Measurements from ENCODE around the gene SREBF2. TPM values are rescaled to one million over a fixed set of nuclear protein-coding genes. Genes with fewer than 3 reads are reported as not detected.

SREBF2 gene
- total RNA-seq, 1 donor from 2014 or later = 20.9 TPM

DNA sequence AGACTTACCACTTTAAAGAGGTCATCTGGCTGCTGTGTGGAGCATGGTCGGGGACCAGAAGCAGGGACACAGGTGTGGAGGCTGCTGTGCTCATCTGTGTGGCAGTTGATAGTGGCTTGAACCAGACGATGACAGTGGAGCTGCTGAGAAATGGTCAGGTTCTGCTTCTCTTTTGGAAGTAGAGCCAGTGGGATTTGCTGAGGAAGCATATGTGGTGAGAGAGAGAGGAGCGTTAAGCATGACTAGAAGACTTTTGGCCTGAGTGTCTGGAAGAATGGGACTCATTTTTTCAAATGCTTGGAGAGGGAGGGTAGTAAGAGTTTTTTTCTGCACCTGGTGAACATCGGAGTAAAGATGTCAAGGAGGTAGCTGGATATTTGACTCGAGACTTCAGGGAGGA, 12.5 kb upstream of the SREBF2 start:
- H3K36me3 ChIP-seq (ENCODE audit: control insufficient read depth in 3 of 3, insufficient read depth in 3 of 3, low read length in 3 of 3) = peaks cover 6 to 12% (median 12%) of the 10 kb centered on the region in 3 donors
- H3K27ac ChIP-seq (ENCODE audit: low read depth, low read length) = no peak overlapping the region
- no peak overlapping the region for H3K9ac ChIP-seq (ENCODE audit: low read depth in 1 of 3, low read length in 3 of 3)
- H3K4me3 ChIP-seq (ENCODE audit: low read length in 3 of 3) = no peak overlapping the region
- no peaks in the 10 kb centered on the region for H3K9me3 ChIP-seq (ENCODE audit: control insufficient read depth in 3 of 3, low read length in 3 of 3)
- no peaks in the 10 kb centered on the region for H3K27me3 ChIP-seq (ENCODE audit: control insufficient read depth in 3 of 3, insufficient read depth in 3 of 3, low read length in 3 of 3)
- H3K4me1 ChIP-seq (ENCODE audit: control insufficient read depth in 3 of 3, insufficient read depth in 3 of 3, low read length in 3 of 3) = peaks cover 14 to 25% (median 24%) of the 10 kb centered on the region in 3 donors

GRCh38 chr22:41821471-41822316, 11.2 kb upstream of the SREBF2 start:
- Histone ChIP-seq H3K36me3 (ENCODE audit: control insufficient read depth in 3 of 3, insufficient read depth in 3 of 3, low read length in 3 of 3) (peaks cover 7 to 12% (median 10%) of the 10 kb centered on the region in 3 donors), H3K4me1 (ENCODE audit: control insufficient read depth in 3 of 3, insufficient read depth in 3 of 3, low read length in 3 of 3) (peaks cover 15 to 28% (median 27%) of the 10 kb centered on the region in 3 donors), H3K27ac (ENCODE audit: low read depth, low read length) (no peak overlapping the region), H3K4me3 (ENCODE audit: low read length in 3 of 3) (no peak overlapping the region), H3K27me3 (ENCODE audit: control insufficient read depth in 3 of 3, insufficient read depth in 3 of 3, low read length in 3 of 3) (no peaks in the 10 kb centered on the region), H3K9me3 (ENCODE audit: control insufficient read depth in 3 of 3, low read length in 3 of 3) (no peaks in the 10 kb centered on the region), H3K9ac (ENCODE audit: low read depth in 1 of 3, low read length in 3 of 3) (no peak overlapping the region)

GRCh38 chr22:41822317-41823057, 10.4 kb upstream of the SREBF2 start:
- no peak overlapping the region for H3K27ac ChIP-seq (ENCODE audit: low read depth, low read length)
- H3K27me3 ChIP-seq (ENCODE audit: control insufficient read depth in 3 of 3, insufficient read depth in 3 of 3, low read length in 3 of 3) = no peaks in the 10 kb centered on the region
- H3K4me3 ChIP-seq (ENCODE audit: low read length in 3 of 3) = no peak overlapping the region
- H3K4me1 ChIP-seq (ENCODE audit: control insufficient read depth in 3 of 3, insufficient read depth in 3 of 3, low read length in 3 of 3) = peaks cover 17 to 30% (median 28%) of the 10 kb centered on the region in 3 donors
- no peaks in the 10 kb centered on the region for H3K9me3 ChIP-seq (ENCODE audit: control insufficient read depth in 3 of 3, low read length in 3 of 3)
- H3K36me3 ChIP-seq (ENCODE audit: control insufficient read depth in 3 of 3, insufficient read depth in 3 of 3, low read length in 3 of 3) = peaks cover 7 to 12% (median 10%) of the 10 kb centered on the region in 3 donors
- H3K9ac ChIP-seq (ENCODE audit: low read depth in 1 of 3, low read length in 3 of 3) = no peak overlapping the region

DNA sequence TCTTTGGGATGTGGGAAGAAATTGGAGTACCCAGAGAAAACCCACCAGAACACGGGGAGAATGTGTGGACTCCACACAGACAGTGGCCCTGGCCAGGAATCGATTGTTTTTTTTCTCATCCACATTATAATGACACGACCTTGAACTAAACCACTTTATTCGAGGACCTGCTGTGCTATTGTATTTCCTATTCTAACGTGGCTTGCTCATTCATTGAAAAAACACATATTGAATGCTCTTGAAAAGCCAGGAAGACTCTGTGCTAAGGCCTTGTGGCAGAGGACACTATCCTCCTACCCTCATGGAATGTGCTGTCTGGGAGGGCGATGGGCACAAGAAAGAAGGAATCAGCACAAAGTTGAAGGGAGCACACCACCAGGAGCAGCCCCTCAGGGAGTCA, 9.1 kb upstream of the SREBF2 start:
- no peaks in the 10 kb centered on the region for H3K27me3 ChIP-seq (ENCODE audit: control insufficient read depth in 3 of 3, insufficient read depth in 3 of 3, low read length in 3 of 3)
- H3K9ac ChIP-seq (ENCODE audit: low read depth in 1 of 3, low read length in 3 of 3) = peak overlapping the region in 1 of 3 donors; percentile 60
- H3K4me1 ChIP-seq (ENCODE audit: control insufficient read depth in 3 of 3, insufficient read depth in 3 of 3, low read length in 3 of 3) = peaks cover 23 to 41% (median 36%) of the 10 kb centered on the region in 3 donors
- no peak overlapping the region for H3K27ac ChIP-seq (ENCODE audit: low read depth, low read length)
- no peaks in the 10 kb centered on the region for H3K9me3 ChIP-seq (ENCODE audit: control insufficient read depth in 3 of 3, low read length in 3 of 3)
- no peak overlapping the region for H3K4me3 ChIP-seq (ENCODE audit: low read length in 3 of 3)
- H3K36me3 ChIP-seq (ENCODE audit: control insufficient read depth in 3 of 3, insufficient read depth in 3 of 3, low read length in 3 of 3) = peaks cover 7 to 8% (median 7%) of the 10 kb centered on the region in 3 donors

DNA sequence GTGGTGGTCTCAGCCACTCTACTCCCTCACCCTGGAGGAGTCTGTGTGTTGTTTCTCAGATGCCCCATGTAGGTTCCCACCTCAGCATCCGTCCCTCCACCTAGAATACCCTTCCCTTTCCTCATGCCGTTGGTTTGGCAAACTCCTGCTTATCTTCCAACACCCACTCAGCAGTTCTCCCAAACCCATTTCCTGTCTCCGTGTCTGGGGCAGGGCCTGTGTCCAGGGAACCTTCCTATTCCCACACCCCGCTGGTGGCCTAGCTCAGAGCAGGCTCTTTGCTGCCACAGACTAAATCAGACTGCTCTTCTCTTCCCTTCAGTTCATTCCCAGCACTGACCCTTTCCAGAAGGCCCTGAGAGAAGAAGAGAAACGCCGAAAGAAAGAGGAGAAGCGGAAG, 7.5 kb upstream of the SREBF2 start:
- Histone ChIP-seq H3K36me3 (ENCODE audit: control insufficient read depth in 3 of 3, insufficient read depth in 3 of 3, low read length in 3 of 3) (peaks cover 0 to 7% (median 2%) of the 10 kb centered on the region in 3 donors), H3K4me3 (ENCODE audit: low read length in 3 of 3) (no peak overlapping the region), H3K4me1 (ENCODE audit: control insufficient read depth in 3 of 3, insufficient read depth in 3 of 3, low read length in 3 of 3) (peaks cover 23 to 42% (median 36%) of the 10 kb centered on the region in 3 donors), H3K27ac (ENCODE audit: low read depth, low read length) (peak overlapping the region; percentile 59), H3K9me3 (ENCODE audit: control insufficient read depth in 3 of 3, low read length in 3 of 3) (no peaks in the 10 kb centered on the region), H3K9ac (ENCODE audit: low read depth in 1 of 3, low read length in 3 of 3) (peak overlapping the region in 1 of 3 donors; percentile 74), H3K27me3 (ENCODE audit: control insufficient read depth in 3 of 3, insufficient read depth in 3 of 3, low read length in 3 of 3) (no peaks in the 10 kb centered on the region)

- Histone ChIP-seq H3K27ac (ENCODE audit: low read depth, low read length) (peak overlapping the region; percentile 59), H3K9ac (ENCODE audit: low read depth in 1 of 3, low read length in 3 of 3) (peak overlapping the region; percentile 6 to 74 (median 54)), H3K4me3 (ENCODE audit: low read length in 3 of 3) (no peak overlapping the region), H3K4me1 (ENCODE audit: control insufficient read depth in 3 of 3, insufficient read depth in 3 of 3, low read length in 3 of 3) (peaks cover 23 to 42% (median 36%) of the 10 kb centered on the region in 3 donors), H3K9me3 (ENCODE audit: control insufficient read depth in 3 of 3, low read length in 3 of 3) (no peaks in the 10 kb centered on the region), H3K36me3 (ENCODE audit: control insufficient read depth in 3 of 3, insufficient read depth in 3 of 3, low read length in 3 of 3) (peaks cover 0 to 5% (median 2%) of the 10 kb centered on the region in 3 donors), H3K27me3 (ENCODE audit: control insufficient read depth in 3 of 3, insufficient read depth in 3 of 3, low read length in 3 of 3) (no peaks in the 10 kb centered on the region)
Observed at GRCh38 chr22:41826021-41826420, 6.9 kb upstream of the SREBF2 start.

DNA sequence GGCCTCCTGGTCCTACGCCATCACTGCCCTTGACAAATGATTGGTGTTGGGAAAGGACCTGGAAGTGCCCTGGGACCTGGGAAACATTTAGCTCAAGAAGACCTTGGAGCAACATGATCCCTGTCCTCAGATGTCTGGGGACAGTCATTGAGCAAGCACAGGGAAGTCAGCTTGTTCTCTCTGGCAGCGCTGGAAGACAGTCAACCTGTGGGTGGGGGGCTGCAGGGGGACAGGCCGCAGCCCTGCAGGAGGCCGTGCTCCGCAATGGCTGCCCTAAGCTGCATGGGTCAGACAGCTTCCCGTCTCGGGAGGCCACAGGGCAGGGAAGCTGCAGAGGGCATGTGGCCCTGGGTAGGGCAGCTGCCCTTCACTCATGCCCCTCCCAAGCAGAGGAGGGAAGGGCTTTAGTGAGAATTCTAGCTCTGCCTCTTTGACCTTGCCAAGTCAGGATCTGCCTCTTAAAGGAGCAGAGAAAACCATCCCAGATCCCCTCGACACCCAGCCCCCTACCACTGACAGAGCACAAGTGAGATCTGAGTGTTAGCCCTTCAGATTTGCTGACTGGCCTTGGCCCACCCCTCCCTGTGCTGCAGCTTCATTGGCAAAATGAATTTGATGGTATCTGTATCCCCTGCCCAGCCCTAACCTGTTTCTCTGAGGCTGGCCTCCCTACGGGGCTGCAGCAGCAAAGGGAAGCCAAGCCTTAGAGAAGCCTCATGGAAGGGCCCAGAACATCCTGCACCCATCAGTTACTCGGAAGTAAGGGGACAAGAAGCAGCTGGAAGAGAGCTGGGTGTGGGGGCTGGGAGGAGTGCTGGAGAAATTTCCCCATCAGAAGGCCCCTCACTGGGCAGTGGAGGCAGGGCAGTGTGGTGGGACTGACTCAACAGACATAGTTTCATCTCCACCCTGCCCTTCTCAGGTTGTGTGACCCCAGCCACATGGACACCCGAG, 6.2 kb upstream of the SREBF2 start:
- no peak overlapping the region for H3K4me3 ChIP-seq (ENCODE audit: low read length in 3 of 3)
- peaks cover 0 to 5% (median 2%) of the 10 kb centered on the region in 3 donors for H3K36me3 ChIP-seq (ENCODE audit: control insufficient read depth in 3 of 3, insufficient read depth in 3 of 3, low read length in 3 of 3)
- H3K9ac ChIP-seq (ENCODE audit: low read depth in 1 of 3, low read length in 3 of 3) = peak overlapping the region; percentile 6 to 74 (median 54)
- H3K27ac ChIP-seq (ENCODE audit: low read depth, low read length) = peak overlapping the region; percentile 59
- H3K4me1 ChIP-seq (ENCODE audit: control insufficient read depth in 3 of 3, insufficient read depth in 3 of 3, low read length in 3 of 3) = peaks cover 23 to 46% (median 39%) of the 10 kb centered on the region in 3 donors
- no peaks in the 10 kb centered on the region for H3K27me3 ChIP-seq (ENCODE audit: control insufficient read depth in 3 of 3, insufficient read depth in 3 of 3, low read length in 3 of 3)
- H3K9me3 ChIP-seq (ENCODE audit: control insufficient read depth in 3 of 3, low read length in 3 of 3) = no peaks in the 10 kb centered on the region

DNA sequence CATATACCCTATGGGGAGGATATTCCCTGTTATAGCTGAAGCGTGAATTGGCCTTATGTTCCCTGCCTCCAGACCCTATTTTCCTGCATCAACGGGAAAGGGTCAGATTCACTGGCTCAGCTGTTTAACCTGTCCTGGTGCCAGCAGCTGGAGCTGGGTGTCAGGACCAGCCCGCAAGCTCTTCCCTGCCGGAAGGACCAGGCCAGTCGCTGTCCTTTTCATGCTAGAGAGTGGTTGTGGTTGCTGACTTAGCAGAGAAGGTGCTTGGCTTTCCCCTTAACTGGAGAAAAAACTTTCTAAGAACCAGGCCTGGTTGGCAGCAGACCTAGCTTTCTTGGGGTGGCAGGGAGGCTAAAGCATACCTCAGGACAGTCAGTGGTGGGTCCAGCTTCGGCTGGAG, 5.2 kb upstream of the SREBF2 start:
- peak overlapping the region in 1 of 3 donors; percentile 43 for H3K9ac ChIP-seq (ENCODE audit: low read depth in 1 of 3, low read length in 3 of 3)
- peaks cover 23 to 42% (median 39%) of the 10 kb centered on the region in 3 donors for H3K4me1 ChIP-seq (ENCODE audit: control insufficient read depth in 3 of 3, insufficient read depth in 3 of 3, low read length in 3 of 3)
- peak overlapping the region; percentile 28 for H3K27ac ChIP-seq (ENCODE audit: low read depth, low read length)

DNA sequence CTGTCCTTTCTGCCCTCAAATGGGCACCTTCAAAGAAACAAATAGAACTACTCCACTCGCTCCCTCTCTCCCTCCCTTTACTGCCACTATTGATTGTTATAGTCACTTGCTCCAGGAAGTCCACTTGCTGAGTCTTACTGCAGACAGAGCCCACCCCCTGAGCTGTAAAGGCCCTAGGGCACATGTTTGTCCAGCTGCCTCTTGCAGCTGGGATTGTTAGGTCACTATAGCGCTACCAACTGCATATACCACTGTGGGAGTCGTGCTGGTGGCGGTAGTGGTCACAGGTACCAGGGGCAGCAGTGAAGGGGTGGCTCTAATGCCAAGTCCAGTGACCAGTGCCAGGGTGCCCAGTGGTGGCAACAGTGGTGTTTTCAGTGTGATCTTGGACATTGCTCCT, 4.4 kb upstream of the SREBF2 start:
- no peaks in the 10 kb centered on the region for H3K27me3 ChIP-seq (ENCODE audit: control insufficient read depth in 3 of 3, insufficient read depth in 3 of 3, low read length in 3 of 3)
- no peak overlapping the region for H3K4me3 ChIP-seq (ENCODE audit: low read length in 3 of 3)
- H3K9ac ChIP-seq (ENCODE audit: low read depth in 1 of 3, low read length in 3 of 3) = peak overlapping the region in 1 of 3 donors; percentile 20
- H3K4me1 ChIP-seq (ENCODE audit: control insufficient read depth in 3 of 3, insufficient read depth in 3 of 3, low read length in 3 of 3) = peaks cover 23 to 43% (median 39%) of the 10 kb centered on the region in 3 donors
- H3K27ac ChIP-seq (ENCODE audit: low read depth, low read length) = no peak overlapping the region
- peaks cover 0 to 4% (median 2%) of the 10 kb centered on the region in 3 donors for H3K36me3 ChIP-seq (ENCODE audit: control insufficient read depth in 3 of 3, insufficient read depth in 3 of 3, low read length in 3 of 3)
- H3K9me3 ChIP-seq (ENCODE audit: control insufficient read depth in 3 of 3, low read length in 3 of 3) = no peaks in the 10 kb centered on the region

More for the DNA sequence above, 5.2 kb upstream of the SREBF2 start:
- H3K9me3 ChIP-seq (ENCODE audit: control insufficient read depth in 3 of 3, low read length in 3 of 3) = no peaks in the 10 kb centered on the region
- H3K36me3 ChIP-seq (ENCODE audit: control insufficient read depth in 3 of 3, insufficient read depth in 3 of 3, low read length in 3 of 3) = peaks cover 0 to 5% (median 2%) of the 10 kb centered on the region in 3 donors
- H3K4me3 ChIP-seq (ENCODE audit: low read length in 3 of 3) = no peak overlapping the region
- no peaks in the 10 kb centered on the region for H3K27me3 ChIP-seq (ENCODE audit: control insufficient read depth in 3 of 3, insufficient read depth in 3 of 3, low read length in 3 of 3)

Data from skeletal muscle tissue (tissue), 4 donors.